Measurements from ENCODE around the gene NUB1.

DNA sequence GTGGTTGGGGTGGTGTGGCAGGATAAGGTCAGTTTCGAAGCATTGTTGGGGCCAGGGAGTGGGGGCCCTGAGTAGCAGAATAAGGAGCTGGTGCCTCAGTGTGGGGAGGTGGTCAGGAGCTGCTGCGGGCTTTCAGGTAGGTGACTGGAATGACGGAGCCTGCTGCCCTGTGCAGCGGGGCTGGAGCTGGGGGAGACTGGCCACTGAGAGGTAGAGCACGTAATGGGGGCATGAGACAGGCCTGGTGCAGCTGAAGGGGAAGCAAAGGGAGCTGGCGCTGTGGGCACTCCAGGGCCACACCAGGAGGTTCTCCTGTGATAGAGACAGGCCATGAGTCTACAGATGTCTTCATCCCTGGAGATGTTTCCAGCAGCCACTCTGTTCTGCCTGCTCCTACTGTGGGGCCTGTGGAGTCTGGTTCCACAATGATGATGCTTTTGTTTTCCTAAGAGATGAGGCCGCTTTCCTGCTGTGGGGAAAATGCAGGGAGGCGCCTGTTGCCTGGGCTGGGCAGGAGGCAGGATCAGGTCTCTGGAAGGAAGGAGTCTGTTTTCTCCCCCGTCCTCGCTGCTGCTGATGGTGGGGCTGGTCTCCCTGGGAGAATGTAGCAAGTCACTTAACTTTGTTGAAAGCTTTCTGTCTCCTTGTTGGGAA, 31.1 kb downstream of the NUB1 start:
- no peak for TF ChIP-seq GATA2 (IDR thresholded peaks at IDR 0.05; ENCODE audit: low read depth, low read length)
- no peak for TF ChIP-seq GATA3 (IDR thresholded peaks at IDR 0.05; ENCODE audit: low read depth, low read length)
